WTC11 (cell line): ENCODE measurements around the gene DNM3.

Experiments
- EMX1 ChIP-seq: fragments of 250-450 bp; sonication (Bioruptor Pico); IDR thresholded peaks from 2 replicates; pipeline ENCODE4 v1.8.0; 2021; ENCODE audit warnings: mild to moderate bottlenecking
- ESRRA ChIP-seq: sonication (generic); formaldehyde crosslinking; IDR thresholded peaks from 2 replicates; pipeline ENCODE4 v1.8.1; 2022; ENCODE audit warnings: mild to moderate bottlenecking, missing genetic modification reagents, borderline replicate concordance
- ETV6 ChIP-seq: sonication (generic); formaldehyde crosslinking; IDR thresholded peaks from 2 replicates; pipeline ENCODE4 v1.8.1; 2022; ENCODE audit warnings: mild to moderate bottlenecking, missing genetic modification reagents
- FOXJ3 ChIP-seq: sonication (generic); formaldehyde crosslinking; IDR thresholded peaks from 2 replicates; pipeline ENCODE4 v1.9.0; 2021; ENCODE audit warnings: missing genetic modification reagents, mild to moderate bottlenecking, borderline replicate concordance
- FOXK1 ChIP-seq: sonication (generic); formaldehyde crosslinking; IDR thresholded peaks from 2 replicates; pipeline ENCODE4 v1.8.0; 2022; ENCODE audit warnings: mild to moderate bottlenecking, moderate library complexity, missing genetic modification reagents
- NR1H2 ChIP-seq: sonication (generic); formaldehyde crosslinking; IDR thresholded peaks from 2 replicates; pipeline ENCODE4 v1.9.0; 2021; ENCODE audit warnings: mild to moderate bottlenecking, moderate library complexity, missing genetic modification reagents
- SOX15 ChIP-seq: fragments of 250-450 bp; sonication (Bioruptor Pico); IDR thresholded peaks from 2 replicates; pipeline ENCODE4 v1.9.0; 2021; ENCODE audit warnings: mild to moderate bottlenecking
- SP1 ChIP-seq: sonication (generic); formaldehyde crosslinking; conservative IDR thresholded peaks from 2 replicates; pipeline ENCODE4 v1.8.1; 2022; ENCODE audit warnings: missing genetic modification reagents
- ZNF263 ChIP-seq: sonication (generic); formaldehyde crosslinking; IDR thresholded peaks from 2 replicates; pipeline ENCODE4 v1.8.1; 2022; ENCODE audit warnings: low read depth, mild to moderate bottlenecking, moderate library complexity, missing genetic modification reagents
- TF ChIP-seq, protein P1 (sequence below): sonication (generic); formaldehyde crosslinking; IDR thresholded peaks from 2 replicates; pipeline ENCODE4 v1.8.0; 2023; ENCODE audit warnings: mild to moderate bottlenecking, missing genetic modification reagents
- TF ChIP-seq, protein P2 (sequence below): fragments of 200-600 bp; IDR thresholded peaks from 2 replicates; pipeline ENCODE4 v1.8.0; 2022; ENCODE audit warnings: antibody characterized with exemption
- TF ChIP-seq, protein P3 (sequence below): sonication (generic); formaldehyde crosslinking; IDR thresholded peaks from 2 replicates; pipeline ENCODE4 v1.8.0; 2022; ENCODE audit warnings: mild to moderate bottlenecking, missing genetic modification reagents
- TF ChIP-seq, protein P4 (sequence below): sonication (generic); formaldehyde crosslinking; IDR thresholded peaks from 2 replicates; pipeline ENCODE4 v1.8.1; 2022; ENCODE audit warnings: low read depth, missing genetic modification reagents, borderline replicate concordance
- TF ChIP-seq, protein P5 (sequence below): sonication (generic); formaldehyde crosslinking; IDR thresholded peaks from 2 replicates; pipeline ENCODE4 v1.8.1; 2023; ENCODE audit warnings: mild to moderate bottlenecking, missing genetic modification reagents, moderate library complexity

DNA sequence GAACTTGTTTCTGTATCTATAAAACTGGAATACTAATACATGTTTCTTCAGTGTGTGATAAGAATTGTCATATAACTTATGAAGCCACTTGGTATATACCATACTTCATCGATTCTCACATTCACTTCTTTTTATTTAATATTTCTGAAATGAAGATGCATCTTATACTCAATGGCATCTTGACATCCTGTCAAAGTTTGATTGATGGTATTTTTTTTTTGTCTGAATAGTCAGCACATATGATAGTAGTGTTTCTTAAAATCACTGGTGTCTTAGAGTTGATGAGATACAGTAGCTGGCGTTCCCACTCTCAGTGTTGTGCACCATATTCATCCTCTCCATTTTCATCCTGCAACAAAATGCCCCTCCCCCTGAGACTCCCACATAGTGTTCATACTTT is 544.7 kb downstream of the DNM3 start:
- TF ChIP-seq, protein P1, sequence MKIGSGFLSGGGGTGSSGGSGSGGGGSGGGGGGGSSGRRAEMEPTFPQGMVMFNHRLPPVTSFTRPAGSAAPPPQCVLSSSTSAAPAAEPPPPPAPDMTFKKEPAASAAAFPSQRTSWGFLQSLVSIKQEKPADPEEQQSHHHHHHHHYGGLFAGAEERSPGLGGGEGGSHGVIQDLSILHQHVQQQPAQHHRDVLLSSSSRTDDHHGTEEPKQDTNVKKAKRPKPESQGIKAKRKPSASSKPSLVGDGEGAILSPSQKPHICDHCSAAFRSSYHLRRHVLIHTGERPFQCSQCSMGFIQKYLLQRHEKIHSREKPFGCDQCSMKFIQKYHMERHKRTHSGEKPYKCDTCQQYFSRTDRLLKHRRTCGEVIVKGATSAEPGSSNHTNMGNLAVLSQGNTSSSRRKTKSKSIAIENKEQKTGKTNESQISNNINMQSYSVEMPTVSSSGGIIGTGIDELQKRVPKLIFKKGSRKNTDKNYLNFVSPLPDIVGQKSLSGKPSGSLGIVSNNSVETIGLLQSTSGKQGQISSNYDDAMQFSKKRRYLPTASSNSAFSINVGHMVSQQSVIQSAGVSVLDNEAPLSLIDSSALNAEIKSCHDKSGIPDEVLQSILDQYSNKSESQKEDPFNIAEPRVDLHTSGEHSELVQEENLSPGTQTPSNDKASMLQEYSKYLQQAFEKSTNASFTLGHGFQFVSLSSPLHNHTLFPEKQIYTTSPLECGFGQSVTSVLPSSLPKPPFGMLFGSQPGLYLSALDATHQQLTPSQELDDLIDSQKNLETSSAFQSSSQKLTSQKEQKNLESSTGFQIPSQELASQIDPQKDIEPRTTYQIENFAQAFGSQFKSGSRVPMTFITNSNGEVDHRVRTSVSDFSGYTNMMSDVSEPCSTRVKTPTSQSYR = no peak
- TF ChIP-seq SP1 (CRISPR knock-in tag) (no peak), ETV6 (CRISPR knock-in tag) (no peak), EMX1 (CRISPR knock-in tag) (no peak), ZNF263 (CRISPR knock-in tag) (no peak), SOX15 (CRISPR knock-in tag) (no peak), ESRRA (no peak), FOXJ3 (CRISPR knock-in tag) (no peak), FOXK1 (CRISPR knock-in tag) (no peak), NR1H2 (CRISPR knock-in tag) (no peak)
- TF ChIP-seq, protein P2, sequence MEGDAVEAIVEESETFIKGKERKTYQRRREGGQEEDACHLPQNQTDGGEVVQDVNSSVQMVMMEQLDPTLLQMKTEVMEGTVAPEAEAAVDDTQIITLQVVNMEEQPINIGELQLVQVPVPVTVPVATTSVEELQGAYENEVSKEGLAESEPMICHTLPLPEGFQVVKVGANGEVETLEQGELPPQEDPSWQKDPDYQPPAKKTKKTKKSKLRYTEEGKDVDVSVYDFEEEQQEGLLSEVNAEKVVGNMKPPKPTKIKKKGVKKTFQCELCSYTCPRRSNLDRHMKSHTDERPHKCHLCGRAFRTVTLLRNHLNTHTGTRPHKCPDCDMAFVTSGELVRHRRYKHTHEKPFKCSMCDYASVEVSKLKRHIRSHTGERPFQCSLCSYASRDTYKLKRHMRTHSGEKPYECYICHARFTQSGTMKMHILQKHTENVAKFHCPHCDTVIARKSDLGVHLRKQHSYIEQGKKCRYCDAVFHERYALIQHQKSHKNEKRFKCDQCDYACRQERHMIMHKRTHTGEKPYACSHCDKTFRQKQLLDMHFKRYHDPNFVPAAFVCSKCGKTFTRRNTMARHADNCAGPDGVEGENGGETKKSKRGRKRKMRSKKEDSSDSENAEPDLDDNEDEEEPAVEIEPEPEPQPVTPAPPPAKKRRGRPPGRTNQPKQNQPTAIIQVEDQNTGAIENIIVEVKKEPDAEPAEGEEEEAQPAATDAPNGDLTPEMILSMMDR = no peak
- TF ChIP-seq, protein P3, sequence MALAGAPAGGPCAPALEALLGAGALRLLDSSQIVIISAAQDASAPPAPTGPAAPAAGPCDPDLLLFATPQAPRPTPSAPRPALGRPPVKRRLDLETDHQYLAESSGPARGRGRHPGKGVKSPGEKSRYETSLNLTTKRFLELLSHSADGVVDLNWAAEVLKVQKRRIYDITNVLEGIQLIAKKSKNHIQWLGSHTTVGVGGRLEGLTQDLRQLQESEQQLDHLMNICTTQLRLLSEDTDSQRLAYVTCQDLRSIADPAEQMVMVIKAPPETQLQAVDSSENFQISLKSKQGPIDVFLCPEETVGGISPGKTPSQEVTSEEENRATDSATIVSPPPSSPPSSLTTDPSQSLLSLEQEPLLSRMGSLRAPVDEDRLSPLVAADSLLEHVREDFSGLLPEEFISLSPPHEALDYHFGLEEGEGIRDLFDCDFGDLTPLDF (CRISPR knock-in tag) = no peak
- TF ChIP-seq, protein P4, sequence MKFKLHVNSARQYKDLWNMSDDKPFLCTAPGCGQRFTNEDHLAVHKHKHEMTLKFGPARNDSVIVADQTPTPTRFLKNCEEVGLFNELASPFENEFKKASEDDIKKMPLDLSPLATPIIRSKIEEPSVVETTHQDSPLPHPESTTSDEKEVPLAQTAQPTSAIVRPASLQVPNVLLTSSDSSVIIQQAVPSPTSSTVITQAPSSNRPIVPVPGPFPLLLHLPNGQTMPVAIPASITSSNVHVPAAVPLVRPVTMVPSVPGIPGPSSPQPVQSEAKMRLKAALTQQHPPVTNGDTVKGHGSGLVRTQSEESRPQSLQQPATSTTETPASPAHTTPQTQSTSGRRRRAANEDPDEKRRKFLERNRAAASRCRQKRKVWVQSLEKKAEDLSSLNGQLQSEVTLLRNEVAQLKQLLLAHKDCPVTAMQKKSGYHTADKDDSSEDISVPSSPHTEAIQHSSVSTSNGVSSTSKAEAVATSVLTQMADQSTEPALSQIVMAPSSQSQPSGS (CRISPR knock-in tag) = no peak
- TF ChIP-seq, protein P5, sequence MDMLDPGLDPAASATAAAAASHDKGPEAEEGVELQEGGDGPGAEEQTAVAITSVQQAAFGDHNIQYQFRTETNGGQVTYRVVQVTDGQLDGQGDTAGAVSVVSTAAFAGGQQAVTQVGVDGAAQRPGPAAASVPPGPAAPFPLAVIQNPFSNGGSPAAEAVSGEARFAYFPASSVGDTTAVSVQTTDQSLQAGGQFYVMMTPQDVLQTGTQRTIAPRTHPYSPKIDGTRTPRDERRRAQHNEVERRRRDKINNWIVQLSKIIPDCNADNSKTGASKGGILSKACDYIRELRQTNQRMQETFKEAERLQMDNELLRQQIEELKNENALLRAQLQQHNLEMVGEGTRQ (CRISPR knock-in tag) = no peak
